GM23338 (cell line): Measurements from ENCODE around the gene DACH1. TPM values are rescaled to one million over a fixed set of nuclear protein-coding genes. Genes with fewer than 3 reads are reported as not detected.

Experiments used
- ATAC-seq: fragments of 200-7000 bp; cut with Tn5 transposase; 3 replicates; pipeline ENCODE4 v1.9.1; 2020
- DNase-seq: peaks from one replicate; pipeline ENCODE4 v3.0.0-alpha.2; 2015; ENCODE audit warnings: low spot score
- H2AFZ ChIP-seq: fragments of 200-600 bp; sonication (generic); 2 replicates; pipeline ENCODE4 v1.8.0; 2016; ENCODE audit warnings: antibody characterized with exemption, mild to moderate bottlenecking, moderate library complexity
- H3F3A ChIP-seq: fragments of 200-600 bp; sonication (generic); replicated peaks from 2 replicates; pipeline ENCODE4 v1.8.0; 2017; ENCODE audit warnings: antibody characterized with exemption, mixed run types, low read depth
- H3K27ac ChIP-seq: fragments of 200-600 bp; sonication (generic); 2 replicates; pipeline ENCODE4 v1.6.1; 2016; ENCODE audit warnings: low read depth
- H3K27me3 ChIP-seq: fragments of 200-600 bp; sonication (generic); 2 replicates; pipeline ENCODE4 v1.8.0; 2016; ENCODE audit warnings: mild to moderate bottlenecking, mixed run types, moderate library complexity; ENCODE audit not compliant: insufficient read depth
- H3K36me3 ChIP-seq: fragments of 200-600 bp; sonication (generic); 2 replicates; pipeline ENCODE4 v1.8.0; 2016; ENCODE audit warnings: mild to moderate bottlenecking; ENCODE audit not compliant: insufficient read depth
- H3K4me1 ChIP-seq: fragments of 200-600 bp; sonication (generic); 2 replicates; pipeline ENCODE4 v1.8.0; 2016; ENCODE audit warnings: mild to moderate bottlenecking, moderate library complexity; ENCODE audit not compliant: insufficient read depth
- H3K4me2 ChIP-seq: fragments of 200-600 bp; sonication (generic); 2 replicates; pipeline ENCODE4 v1.7.1; 2017; ENCODE audit warnings: mixed run types
- H3K4me3 ChIP-seq: fragments of 200-600 bp; sonication (generic); 2 replicates; pipeline ENCODE4 v1.6.1; 2016; ENCODE audit warnings: mixed run types
- H3K79me2 ChIP-seq: fragments of 200-600 bp; sonication (generic); replicated peaks from 2 replicates; pipeline ENCODE4 v1.8.0; 2017; ENCODE audit warnings: mild to moderate bottlenecking; ENCODE audit not compliant: insufficient read depth
- H3K9me2 ChIP-seq: fragments of 200-600 bp; sonication (generic); 2 replicates; pipeline ENCODE4 v1.8.0; 2017; ENCODE audit not compliant: insufficient read depth
- H4K20me1 ChIP-seq: fragments of 200-600 bp; sonication (generic); replicated peaks from 2 replicates; pipeline ENCODE4 v1.8.0; 2017; ENCODE audit warnings: mild to moderate bottlenecking; ENCODE audit not compliant: insufficient read depth
- H3K27ac Mint-ChIP-seq: 2 replicates; pipeline ENCODE4 v1.8.0; 2020; ENCODE audit warnings: inconsistent platforms, mild to moderate bottlenecking, moderate library complexity, mixed read lengths
- H3K27me3 Mint-ChIP-seq: 3 replicates; pipeline ENCODE4 v1.8.0; 2022; ENCODE audit warnings: low read depth, mild to moderate bottlenecking, moderate library complexity, mixed read lengths, inconsistent platforms; ENCODE audit not compliant: insufficient read depth, poor library complexity
- H3K36me3 Mint-ChIP-seq: 3 replicates; pipeline ENCODE4 v1.8.0; 2021; ENCODE audit warnings: low read depth, mild to moderate bottlenecking, inconsistent platforms, moderate library complexity, mixed read lengths
- H3K4me1 Mint-ChIP-seq: 3 replicates; pipeline ENCODE4 v1.8.0; 2020; ENCODE audit warnings: mild to moderate bottlenecking, inconsistent platforms, mixed read lengths
- H3K4me3 Mint-ChIP-seq: 3 replicates; pipeline ENCODE4 v1.8.0; 2021; ENCODE audit warnings: moderate library complexity, mild to moderate bottlenecking, inconsistent platforms, mixed read lengths
- H3K9me3 Mint-ChIP-seq: 3 replicates; pipeline ENCODE4 v1.8.0; 2020; ENCODE audit warnings: moderate library complexity, mild to moderate bottlenecking, inconsistent platforms, mixed read lengths
- CREB1 ChIP-seq: fragments of 250-450 bp; sonication (Bioruptor Pico); IDR thresholded peaks from 2 replicates; pipeline ENCODE4 v1.5.0; 2020; ENCODE audit warnings: low read depth, mild to moderate bottlenecking, moderate library complexity
- EZH2 ChIP-seq: fragments of 200-600 bp; sonication (generic); IDR thresholded peaks from one replicate; pipeline ENCODE4 v1.8.0; 2017; ENCODE audit warnings: antibody characterized with exemption, mild to moderate bottlenecking, low read depth; ENCODE audit not compliant: unreplicated experiment
- EZH2phosphoT487 ChIP-seq: fragments of 200-600 bp; sonication (generic); IDR thresholded peaks from one replicate; pipeline ENCODE4 v1.8.1; 2018; ENCODE audit warnings: antibody characterized with exemption; ENCODE audit not compliant: unreplicated experiment
- NANOG ChIP-seq: IDR thresholded peaks from 2 replicates; pipeline ENCODE4 v1.6.1; 2016; ENCODE audit warnings: antibody characterized with exemption, borderline replicate concordance
- POLR2AphosphoS5 ChIP-seq: IDR thresholded peaks from 2 replicates; pipeline ENCODE4 v1.6.1; 2016; ENCODE audit warnings: antibody characterized with exemption, low read depth
- REST ChIP-seq: IDR thresholded peaks from one replicate; pipeline ENCODE4 v1.6.1; 2018; ENCODE audit warnings: antibody characterized with exemption; ENCODE audit not compliant: unreplicated experiment
- STAT1 ChIP-seq: IDR thresholded peaks from one replicate; pipeline ENCODE4 v1.6.1; 2016; ENCODE audit warnings: antibody characterized with exemption; ENCODE audit not compliant: unreplicated experiment
- ZNF114 ChIP-seq: fragments of 250-450 bp; sonication (Bioruptor Pico); IDR thresholded peaks from 2 replicates; pipeline ENCODE4 v1.5.0; 2020; ENCODE audit warnings: mild to moderate bottlenecking, moderate library complexity
- ZNF331 ChIP-seq: fragments of 250-450 bp; sonication (Bioruptor Pico); IDR thresholded peaks from 2 replicates; pipeline ENCODE4 v1.5.0; 2020; ENCODE audit warnings: low read depth, mild to moderate bottlenecking, moderate library complexity
- ZNF462 ChIP-seq: fragments of 250-450 bp; sonication (Bioruptor Pico); IDR thresholded peaks from 2 replicates; pipeline ENCODE4 v1.5.0; 2020; ENCODE audit warnings: mild to moderate bottlenecking, moderate library complexity
- polyA plus RNA-seq: library from polyadenylated mRNA; unstranded; fragments of >200 nt; fragmentation: Nextera tagmentation; extraction: Ambion mirVana; gene quantifications from 2 replicates; pipeline ENCODE4 v1.2.1, GENCODE V29; 2016
- total RNA-seq: library from RNA; depleted of rRNA; stranded (reverse); fragments of >200 nt; shearing (Covaris generic); gene quantifications from 2 replicates; pipeline ENCODE4 v1.2.3, GENCODE V29; 2014

Gene DACH1
- total and polyA plus RNA-seq, 2 experiments from 2014 or later: 0.45 to 0.57 TPM

DNA sequence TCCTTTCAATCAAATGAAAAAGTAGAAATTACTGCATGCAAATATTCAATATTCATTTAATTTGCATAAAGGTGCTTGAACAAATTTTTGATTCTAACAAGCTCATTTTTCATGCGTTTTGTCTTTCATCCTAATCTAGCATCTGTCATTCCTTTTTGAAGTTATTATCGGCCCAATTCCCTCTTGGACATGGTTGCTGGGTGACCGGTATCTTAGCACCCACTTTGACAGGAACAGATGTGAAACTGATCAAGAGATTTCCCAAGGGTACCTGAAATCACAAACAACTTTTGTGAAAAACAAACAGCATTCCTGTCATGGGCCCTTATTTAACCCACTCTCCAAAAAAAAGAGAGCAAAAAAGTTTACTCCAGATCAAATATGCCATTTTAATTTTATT, 13.3 kb downstream of the DACH1 start (continued):
- TF ChIP-seq REST (no peak), EZH2 (no peak), ZNF462 (CRISPR knock-in tag) (no peak)

DNA sequence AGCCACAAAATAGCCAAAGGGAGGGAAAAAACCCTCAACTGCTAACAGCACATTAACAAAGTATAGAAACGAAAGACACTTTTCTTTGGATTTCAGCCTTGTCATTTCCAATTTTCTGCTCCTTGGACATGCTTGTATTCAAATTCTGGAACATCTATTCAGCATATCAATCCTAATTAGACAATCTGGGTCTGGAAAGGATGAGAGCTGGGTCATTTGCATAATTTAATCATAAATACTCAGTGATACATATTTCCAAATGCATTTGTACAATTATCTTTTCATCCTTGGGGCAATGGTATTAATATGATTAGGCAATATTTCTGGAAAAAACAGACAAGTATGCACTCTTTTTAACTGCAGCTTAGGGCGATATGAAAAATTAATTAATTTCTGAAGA, 14.3 kb downstream of the DACH1 start:
- H3K4me2 ChIP-seq: no peak overlapping the region
- no peak overlapping the region for H3K4me3 ChIP-seq
- H3K36me3 Mint-ChIP-seq: no peaks in the 10 kb centered on the region
- no peaks in the 10 kb centered on the region for H3K9me3 Mint-ChIP-seq
- H3F3A ChIP-seq: no peaks in the 10 kb centered on the region
- no peaks in the 10 kb centered on the region for H3K27me3 Mint-ChIP-seq
- H3K36me3 ChIP-seq: no peaks in the 10 kb centered on the region
- H2AFZ ChIP-seq: no peak overlapping the region
- no peaks in the 10 kb centered on the region for H3K4me1 ChIP-seq
- H3K9me2 ChIP-seq: no peaks in the 10 kb centered on the region
- DNase-seq (no peak), ATAC-seq (no peak)
- H3K79me2 ChIP-seq: no peaks in the 10 kb centered on the region
- H3K4me1 Mint-ChIP-seq: no peaks in the 10 kb centered on the region
- H4K20me1 ChIP-seq: no peaks in the 10 kb centered on the region
- H3K27ac ChIP-seq: no peak overlapping the region
- H3K27ac Mint-ChIP-seq: no peak overlapping the region
- H3K4me3 Mint-ChIP-seq: no peak overlapping the region
- H3K27me3 ChIP-seq: no peaks in the 10 kb centered on the region
- TF ChIP-seq ZNF114 (no peak), REST (no peak), CREB1 (CRISPR knock-in tag) (no peak), ZNF331 (no peak), NANOG (no peak), EZH2phosphoT487 (no peak), POLR2AphosphoS5 (no peak), STAT1 (no peak)
